HepG2 (cell line): ENCODE measurements around the gene GNA14. TPM values are rescaled to one million over a fixed set of nuclear protein-coding genes. Genes with fewer than 3 reads are reported as not detected.

Experiments
- ATAC-seq: fragments of 200-7000 bp; cut with Tn5 transposase; 3 replicates; pipeline ENCODE4 v1.9.1; 2020; ENCODE audit warnings: mild to moderate bottlenecking, moderate library complexity
- BruUV-seq: library from RNA; stranded (reverse); fragments of 400-500 nt; replicated peaks from 2 replicates; lab custom pipeline; 2021; lab: Mats Ljungman, UMichigan
- CTCF ChIA-PET: fragments of 300-600 bp; formaldehyde crosslinking; extraction: SDS; loops from one replicate; lab custom pipeline; 2021; ENCODE audit warnings: low total read pairs, inconsistent platforms, low intra/inter-chr PET ratio; lab: Yijun Ruan, JAX
- POLR2A ChIA-PET: fragments of 350-600 bp; sonication (Branson Sonifier 250); formaldehyde crosslinking; loops from one replicate; lab custom pipeline; 2020; ENCODE audit warnings: antibody characterized with exemption, inconsistent platforms; lab: Yijun Ruan, JAX
- DNase-seq: peaks from one replicate; pipeline ENCODE4 v3.0.0-alpha.2; 2015; ENCODE audit warnings: low spot score
- FAIRE-seq: peaks from 3 replicates; lab custom pipeline; 2011; peaks lifted over from hg19 to GRCh38; lab: Jason Lieb, UNC
- H2AFZ ChIP-seq: one replicate; pipeline ENCODE4 v1.6.1; 2011; ENCODE audit warnings: low read length, inconsistent platforms
- H3K27ac ChIP-seq: fragments of 300-600 bp; 3 replicates; pipeline ENCODE4 v1.8.0; 2011; ENCODE audit warnings: mixed run types, mild to moderate bottlenecking, mixed read lengths, low read length, inconsistent platforms; ENCODE audit not compliant: insufficient read depth; ENCODE audit errors: extremely low read length
- H3K27me3 ChIP-seq, 2 experiments: fragments of 200-600 bp in 1 of 2; 2 replicates in 1 of 2; 3 replicates in 1 of 2; pipeline versions ENCODE4 v1.6.0 to v1.8.0; 2011; ENCODE audit warnings: low read length in 2 of 2, mild to moderate bottlenecking in 2 of 2, moderate library complexity in 2 of 2, inconsistent platforms in 1 of 2; ENCODE audit not compliant: insufficient read depth in 2 of 2, control insufficient read depth in 1 of 2
- H3K36me3 ChIP-seq, 2 experiments: fragments of 200-600 bp in 1 of 2; replicated peaks in 1 of 2; 2 replicates in 1 of 2; 3 replicates in 1 of 2; pipeline versions ENCODE4 v1.5.1 to v1.8.0; 2011; ENCODE audit warnings: low read length in 2 of 2, inconsistent platforms in 1 of 2; ENCODE audit not compliant: insufficient read depth in 2 of 2, control insufficient read depth in 1 of 2
- H3K4me1 ChIP-seq: 2 replicates; pipeline ENCODE4 v1.5.1; 2012; ENCODE audit warnings: low read length, inconsistent platforms; ENCODE audit not compliant: insufficient read depth
- H3K4me2 ChIP-seq: 2 replicates; pipeline ENCODE4 v1.6.0; 2011; ENCODE audit warnings: low read depth, low read length, inconsistent platforms
- H3K4me3 ChIP-seq, 3 experiments: fragments of 200-600 bp in 1 of 3; sonication (generic), shearing (Covaris generic) in 1 of 3; replicated peaks in 1 of 3; 2 replicates each; pipeline ENCODE4 v1.5.1; 2011 to 2016; ENCODE audit warnings: low read length in 3 of 3, inconsistent platforms in 2 of 3, low read depth in 2 of 3, mild to moderate bottlenecking in 2 of 3, control low read depth in 1 of 3, mixed read lengths in 1 of 3; ENCODE audit not compliant: insufficient read depth in 1 of 3
- H3K79me2 ChIP-seq: one replicate; pipeline ENCODE4 v1.6.1; 2011; ENCODE audit warnings: low read length, inconsistent platforms; ENCODE audit not compliant: insufficient read depth
- H3K9ac ChIP-seq: 2 replicates; pipeline ENCODE4 v1.6.0; 2011; ENCODE audit warnings: mild to moderate bottlenecking, low read depth, low read length, inconsistent platforms; ENCODE audit not compliant: insufficient read depth
- H3K9me3 ChIP-seq: 2 replicates; pipeline ENCODE4 v1.5.1; 2012; ENCODE audit warnings: mild to moderate bottlenecking, low read length
- H4K20me1 ChIP-seq: 2 replicates; pipeline ENCODE4 v1.6.0; 2011; ENCODE audit warnings: inconsistent platforms, mild to moderate bottlenecking, low read length, moderate library complexity; ENCODE audit not compliant: insufficient read depth
- ATF4 ChIP-seq, 2 experiments: fragments of 450-650 bp in 1 of 2; sonication (generic) in 1 of 2; formaldehyde crosslinking; IDR thresholded peaks; 2 replicates each; pipeline versions ENCODE4 v1.5.0 to v1.8.0; 2020 to 2022; ENCODE audit warnings: mild to moderate bottlenecking in 1 of 2, missing genetic modification reagents in 1 of 2
- NAIF1 ChIP-seq: sonication (generic); formaldehyde crosslinking; IDR thresholded peaks from 2 replicates; pipeline ENCODE4 v1.5.0; 2020; ENCODE audit warnings: mild to moderate bottlenecking, missing genetic modification reagents, borderline replicate concordance
- NFAT5 ChIP-seq: sonication (generic); formaldehyde crosslinking; IDR thresholded peaks from 2 replicates; pipeline ENCODE4 v1.4.0; 2020; ENCODE audit warnings: missing genetic modification reagents
- NR2C2 ChIP-seq: sonication (generic); formaldehyde crosslinking; IDR thresholded peaks from 2 replicates; pipeline ENCODE4 v1.4.0; 2020; ENCODE audit warnings: missing genetic modification reagents, mild to moderate bottlenecking, moderate library complexity, borderline replicate concordance
- ZFAT ChIP-seq: sonication (generic); formaldehyde crosslinking; conservative IDR thresholded peaks from 2 replicates; pipeline ENCODE4 v1.8.1; 2023; ENCODE audit warnings: missing genetic modification reagents, inconsistent platforms
- ZNF556 ChIP-seq: sonication (generic); formaldehyde crosslinking; IDR thresholded peaks from 2 replicates; pipeline ENCODE4 v1.4.0; 2020; ENCODE audit warnings: mild to moderate bottlenecking, missing genetic modification reagents, borderline replicate concordance
- ZNF678 ChIP-seq: sonication (generic); formaldehyde crosslinking; IDR thresholded peaks from 2 replicates; pipeline ENCODE4 v1.4.0; 2020; ENCODE audit warnings: mild to moderate bottlenecking, missing genetic modification reagents
- ZNF766 ChIP-seq: sonication (generic); formaldehyde crosslinking; IDR thresholded peaks from 2 replicates; pipeline ENCODE4 v1.5.0; 2020; ENCODE audit warnings: missing genetic modification reagents, borderline replicate concordance
- WGBS: methylation state at CpG from one replicate; pipeline ENCODE4 v1.1.6; 2017; ENCODE audit warnings: low lambda C conversion rate; 5-methylcytosine and 5-hydroxymethylcytosine counted together
- in situ Hi-C: cut with HindIII; loops from 2 replicates; pipeline ENCODE4 v1.10.0; 2017; ENCODE audit warnings: low pct_unique_long_range_greater_than_20kb; ENCODE audit not compliant: extremely low pct_ligation_motif_present
- intact Hi-C: fragments of 100-400 bp; cut with micrococcal nuclease; formaldehyde crosslinking; loops from one replicate; pipeline ENCODE4 v1.10.0; 2022; ENCODE audit not compliant: unreplicated experiment
- polyA plus RNA-seq, 8 experiments: library from polyadenylated mRNA; depleted of rRNA in 3 of 8; stranded (reverse) in 7 of 8; unstranded in 1 of 8; fragments of >200 nt; fragmentation: Illumina TruSeq in 4 of 8; extraction: Trizol in 4 of 8; gene quantifications; 2 replicates each; pipeline versions ENCODE4 v1.2.1 to v1.2.3, GENCODE V29; 2011 to 2016; ENCODE audit warnings: low read depth in 4 of 8, missing spikeins in 1 of 8, mixed read lengths in 1 of 8; ENCODE audit not compliant: insufficient read depth in 1 of 8
- total RNA-seq, 5 experiments: library from RNA; depleted of rRNA; stranded (reverse); fragments of >200 nt; fragmentation: Illumina TruSeq; extraction: Trizol; gene quantifications; 2 replicates each; pipeline ENCODE4 v1.2.3, GENCODE V29; 2016; ENCODE audit warnings: low read depth in 1 of 5

The GNA14 gene
- total and polyA plus RNA-seq, 2 of the 13 experiments (the other 11 are each of a cell fraction or from before 2014, with no cell fraction given): not detected

- Histone ChIP-seq H3K27me3 (no peaks in the 10 kb centered on the region), H3K27ac (no peak overlapping the region), H3K9ac (no peak overlapping the region), H3K4me2 (no peak overlapping the region), H3K9me3 (peaks cover 4% of the 10 kb centered on the region; the same call in 1 of the 2 replicates), H3K79me2 (no peaks in the 10 kb centered on the region)
- FAIRE-seq: no peak
- no TSS peak for BruUV-seq
- CTCF ChIA-PET: no interaction called here
- in situ Hi-C loops: no loop called here
- TF ChIP-seq ZNF766 (no peak), NAIF1 (no peak), ZNF556 (CRISPR knock-in tag) (no peak), ZNF678 (CRISPR knock-in tag) (no peak), NR2C2 (CRISPR knock-in tag) (no peak), ATF4 (CRISPR knock-in tag; IDR thresholded peaks at IDR 0.05) (no peak)
- TF ChIP-seq, all 625 proteins: peak for 0
- Histone ChIP-seq H3K4me3 (no peak overlapping the region), H3K4me1 (no peaks in the 10 kb centered on the region), H2AFZ (no peak overlapping the region), H3K36me3 (peaks cover 0 to 3% of the 10 kb centered on the region in 2 experiments; a peak in 2 of 5 replicates), H4K20me1 (no peaks in the 10 kb centered on the region)
- intact Hi-C loops: no loop called here
- POLR2A ChIA-PET: no interaction called here
- DNase-seq (no peak), ATAC-seq (no peak)
- 97% methylated on average over 4 of the region's 4 CpGs for WGBS
Measured at GRCh38 chr9:77403239-77403638, 244.9 kb downstream of the GNA14 start.

- CTCF ChIA-PET: no interaction called here
- H3K79me2 ChIP-seq: no peaks in the 10 kb centered on the region
- no peaks in the 10 kb centered on the region for H4K20me1 ChIP-seq
- no peak overlapping the region for H3K27ac ChIP-seq
- no peaks in the 10 kb centered on the region for H3K9me3 ChIP-seq
- H3K4me1 ChIP-seq: no peaks in the 10 kb centered on the region
- 93% methylated on average over 2 of the region's 2 CpGs for WGBS
- FAIRE-seq: no peak
- no peak overlapping the region for H3K9ac ChIP-seq
- BruUV-seq: no TSS peak
- ATAC-seq: no peak
- no peak overlapping the region for H2AFZ ChIP-seq
- DNase-seq: no peak
- H3K4me3 ChIP-seq: no peak overlapping the region
- H3K27me3 ChIP-seq: no peaks in the 10 kb centered on the region
- H3K4me2 ChIP-seq: no peak overlapping the region
- in situ Hi-C loops: no loop called here
- TF ChIP-seq ZFAT (CRISPR knock-in tag): no peak
- TF ChIP-seq NFAT5 (CRISPR knock-in tag): no peak
- intact Hi-C loops: no loop called here
- POLR2A ChIA-PET: no interaction called here
- H3K36me3 ChIP-seq: no peaks in the 10 kb centered on the region
Measured at GRCh38 chr9:77402286-77402685, 245.8 kb downstream of the GNA14 start.
